GM13977 (cell line): ENCODE results near the gene FSTL5.

Source experiments
- DNase-seq: peaks from one replicate; pipeline ENCODE4 v3.0.0; 2012; ENCODE audit warnings: low spot score
- in situ Hi-C: fragments of 300-500 bp; cut with MboI; formaldehyde crosslinking; loops from one replicate; pipeline ENCODE4 v1.12.0; 2022; ENCODE audit warnings: low sequenced_read_pairs, low pct_unique_long_range_greater_than_20kb, mixed read lengths, inconsistent platforms; ENCODE audit not compliant: unreplicated experiment
- TF ChIP-seq, protein P1 (sequence below): IDR thresholded peaks from 2 replicates; pipeline ENCODE4 v1.5.1; 2012; ENCODE audit warnings: mild to moderate bottlenecking, control low read depth; ENCODE audit not compliant: insufficient read depth; ENCODE audit errors: extremely low read depth, missing control alignments

Gene FSTL5

DNA sequence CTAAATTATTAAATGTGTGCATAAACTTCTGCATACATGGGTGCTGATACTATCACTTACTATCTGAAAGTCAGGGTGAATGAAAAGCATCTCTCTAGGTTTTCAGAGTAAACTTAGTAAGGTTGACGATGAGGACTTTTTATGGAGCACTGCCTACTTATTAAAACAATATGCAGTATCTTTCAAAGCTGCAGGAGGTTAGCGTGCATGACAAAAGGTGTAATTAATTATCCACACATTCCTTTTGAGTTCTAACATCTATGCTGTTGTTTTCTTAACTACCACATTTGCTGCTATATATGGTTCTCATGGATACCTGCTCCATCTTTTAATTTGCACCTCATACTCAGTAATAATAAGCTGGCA lies 256.2 kb downstream of the FSTL5 start:
- TF ChIP-seq, protein P1, sequence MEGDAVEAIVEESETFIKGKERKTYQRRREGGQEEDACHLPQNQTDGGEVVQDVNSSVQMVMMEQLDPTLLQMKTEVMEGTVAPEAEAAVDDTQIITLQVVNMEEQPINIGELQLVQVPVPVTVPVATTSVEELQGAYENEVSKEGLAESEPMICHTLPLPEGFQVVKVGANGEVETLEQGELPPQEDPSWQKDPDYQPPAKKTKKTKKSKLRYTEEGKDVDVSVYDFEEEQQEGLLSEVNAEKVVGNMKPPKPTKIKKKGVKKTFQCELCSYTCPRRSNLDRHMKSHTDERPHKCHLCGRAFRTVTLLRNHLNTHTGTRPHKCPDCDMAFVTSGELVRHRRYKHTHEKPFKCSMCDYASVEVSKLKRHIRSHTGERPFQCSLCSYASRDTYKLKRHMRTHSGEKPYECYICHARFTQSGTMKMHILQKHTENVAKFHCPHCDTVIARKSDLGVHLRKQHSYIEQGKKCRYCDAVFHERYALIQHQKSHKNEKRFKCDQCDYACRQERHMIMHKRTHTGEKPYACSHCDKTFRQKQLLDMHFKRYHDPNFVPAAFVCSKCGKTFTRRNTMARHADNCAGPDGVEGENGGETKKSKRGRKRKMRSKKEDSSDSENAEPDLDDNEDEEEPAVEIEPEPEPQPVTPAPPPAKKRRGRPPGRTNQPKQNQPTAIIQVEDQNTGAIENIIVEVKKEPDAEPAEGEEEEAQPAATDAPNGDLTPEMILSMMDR, result no peak
- in situ Hi-C loops, result no loop called here
- DNase-seq, result no peak

- in situ Hi-C loops, result no loop called here
- DNase-seq, result no peak
- TF ChIP-seq, protein P1, result no peak
Measured at GRCh38 chr4:161906836-161907589, 256.8 kb downstream of the FSTL5 start.

DNA sequence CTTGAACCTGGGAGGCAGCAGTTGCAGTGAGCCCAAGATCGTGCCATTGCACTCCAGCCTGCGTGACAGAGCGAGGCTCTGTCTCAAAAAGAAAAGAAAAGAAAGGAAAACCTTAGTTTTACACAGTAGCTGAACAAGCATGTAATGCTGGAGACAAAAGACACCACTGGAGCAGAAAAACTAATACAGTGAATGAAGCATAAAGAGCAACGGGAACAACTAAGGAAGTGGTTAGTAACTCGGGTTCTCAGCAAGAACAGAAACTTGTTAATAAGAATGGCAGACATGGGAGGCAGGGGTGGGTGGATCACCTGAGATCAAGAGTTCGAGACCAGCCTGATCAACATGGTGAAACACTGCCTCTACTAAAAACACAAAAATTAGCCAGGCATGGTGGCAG lies 263.7 kb downstream of the FSTL5 start:
- in situ Hi-C loops, result no loop called here
- no peak for DNase-seq
- TF ChIP-seq, protein P1, result no peak

GRCh38 chr4:161894493-161895167 lies 269.2 kb downstream of the FSTL5 start:
- in situ Hi-C loops, result no loop called here
- TF ChIP-seq, protein P1, result no peak
- DNase-seq, result no peak

DNA sequence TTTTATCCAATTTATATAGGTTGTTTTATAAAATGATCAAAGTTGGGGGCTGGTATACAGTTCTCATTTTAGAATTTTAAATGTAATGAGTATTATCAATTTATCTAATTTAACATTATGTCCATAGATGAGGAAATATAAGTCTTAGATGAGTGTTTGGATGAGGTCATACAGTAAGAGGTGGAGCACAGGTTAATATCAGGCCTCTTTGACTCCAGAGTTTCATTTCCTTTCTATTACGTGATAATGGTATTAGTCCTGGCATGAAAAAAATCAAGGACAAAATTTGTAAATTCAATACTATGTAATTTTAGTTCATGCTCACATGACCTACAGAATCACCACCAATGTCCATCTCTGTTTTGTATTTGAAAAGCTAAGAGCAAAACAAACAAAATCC lies 269.8 kb downstream of the FSTL5 start:
- in situ Hi-C loops, result no loop called here
- TF ChIP-seq, protein P1, result no peak
- DNase-seq, result no peak

DNA sequence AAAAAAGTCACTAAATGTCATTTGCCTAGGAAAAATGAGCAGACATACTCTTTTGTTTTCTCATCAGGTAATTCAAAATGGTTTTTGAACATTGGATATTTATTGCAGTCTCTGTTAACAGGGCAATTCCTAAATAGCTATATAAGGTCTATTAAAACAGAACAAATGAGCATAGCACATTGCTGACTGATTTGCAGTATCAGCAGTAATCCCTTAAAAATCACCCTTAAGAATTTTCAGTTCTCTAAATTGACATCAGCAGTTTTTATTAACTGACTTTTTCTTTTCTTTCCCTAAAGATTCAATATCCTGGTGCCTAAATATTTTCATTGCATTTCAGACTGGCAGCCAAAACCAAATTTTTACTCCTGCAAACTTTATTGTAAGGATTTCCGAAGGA lies 270.2 kb downstream of the FSTL5 start:
- TF ChIP-seq, protein P1, result no peak
- in situ Hi-C loops, result no loop called here
- DNase-seq, result no peak
